ENCODE data around the gene ZNF414. TPM values are rescaled to one million over a fixed set of nuclear protein-coding genes. Genes with fewer than 3 reads are reported as not detected.

ZNF414 gene
- total RNA-seq, 2 experiments from 2014 or later: 19.7 to 24.6 TPM

- DNase-seq: no peak
- no peak overlapping the region for H3K4me3 Mint-ChIP-seq
- no peaks in the 10 kb centered on the region for H3K36me3 Mint-ChIP-seq
- intact Hi-C loops (cut with micrococcal nuclease): no loop called here
- ChIA-PET CTCF (interaction anchor here (0.7 to 4.3 kb wide), 2 partner anchors 150 to 1264 kb away, joined by 3 to 24 read pairs; no protein-coding TSS in a partner anchor), POLR2A (no interaction called here)
- no peak overlapping the region for H3K27ac Mint-ChIP-seq
- peaks cover 12% of the 10 kb centered on the region for H3K4me1 Mint-ChIP-seq (ENCODE audit: low read depth)
- no peaks in the 10 kb centered on the region for H3K27me3 Mint-ChIP-seq
- no peaks in the 10 kb centered on the region for H3K9me3 Mint-ChIP-seq
Measured at GRCh38 chr19:8503510-8503909, 10.5 kb downstream of the ZNF414 start.

GRCh38 chr19:8501981-8502380 lies 12.0 kb downstream of the ZNF414 start:
- POLR2A ChIA-PET: no interaction called here
- H3K4me3 Mint-ChIP-seq: no peak overlapping the region
- no peak overlapping the region for H3K27ac Mint-ChIP-seq
- CTCF ChIA-PET: no interaction called here
- no peaks in the 10 kb centered on the region for H3K27me3 Mint-ChIP-seq
- intact Hi-C loops (cut with micrococcal nuclease): no loop called here
- H3K4me1 Mint-ChIP-seq (ENCODE audit: low read depth): peaks cover 12% of the 10 kb centered on the region
- no peak for DNase-seq
- H3K36me3 Mint-ChIP-seq: no peaks in the 10 kb centered on the region
- no peaks in the 10 kb centered on the region for H3K9me3 Mint-ChIP-seq

- Mint-ChIP-seq H3K36me3 (no peaks in the 10 kb centered on the region), H3K27ac (no peak overlapping the region), H3K27me3 (no peaks in the 10 kb centered on the region), H3K4me1 (ENCODE audit: low read depth) (peaks cover 11% of the 10 kb centered on the region), H3K9me3 (no peaks in the 10 kb centered on the region), H3K4me3 (no peak overlapping the region)
- intact Hi-C loops (cut with micrococcal nuclease): no loop called here
- ChIA-PET CTCF (no interaction called here), POLR2A (no interaction called here)
- no peak for DNase-seq
Measured at GRCh38 chr19:8501516-8501915, 12.5 kb downstream of the ZNF414 start.

- Mint-ChIP-seq H3K27ac (no peak overlapping the region), H3K4me3 (no peak overlapping the region), H3K9me3 (no peaks in the 10 kb centered on the region), H3K36me3 (no peaks in the 10 kb centered on the region), H3K4me1 (ENCODE audit: low read depth) (peaks cover 7% of the 10 kb centered on the region), H3K27me3 (no peaks in the 10 kb centered on the region)
- ChIA-PET POLR2A (no interaction called here), CTCF (no interaction called here)
- intact Hi-C loops (cut with micrococcal nuclease): no loop called here
- no peak for DNase-seq
Measured at GRCh38 chr19:8500158-8500557, 13.8 kb downstream of the ZNF414 start.

GRCh38 chr19:8499048-8499833 lies 14.7 kb downstream of the ZNF414 start:
- H3K4me1 Mint-ChIP-seq (ENCODE audit: low read depth): peaks cover 9% of the 10 kb centered on the region

GRCh38 chr19:8498295-8498694 lies 15.7 kb downstream of the ZNF414 start:
- Mint-ChIP-seq H3K27me3 (no peaks in the 10 kb centered on the region), H3K4me1 (ENCODE audit: low read depth) (peaks cover 13% of the 10 kb centered on the region), H3K27ac (no peak overlapping the region), H3K36me3 (no peaks in the 10 kb centered on the region), H3K4me3 (no peak overlapping the region), H3K9me3 (no peaks in the 10 kb centered on the region)
- DNase-seq: no peak
- ChIA-PET CTCF (no interaction called here), POLR2A (no interaction called here)
- intact Hi-C loops (cut with micrococcal nuclease): no loop called here

More at GRCh38 chr19:8499048-8499833, 14.7 kb downstream of the ZNF414 start:
- Mint-ChIP-seq H3K4me3 (no peak overlapping the region), H3K36me3 (no peaks in the 10 kb centered on the region), H3K27ac (no peak overlapping the region), H3K9me3 (no peaks in the 10 kb centered on the region), H3K27me3 (no peaks in the 10 kb centered on the region)
- CTCF ChIA-PET: no interaction called here
- POLR2A ChIA-PET: no interaction called here
- no peak for DNase-seq
- intact Hi-C loops (cut with micrococcal nuclease): no loop called here

GRCh38 chr19:8494158-8494557 lies 19.8 kb downstream of the ZNF414 start:
- intact Hi-C loops (cut with micrococcal nuclease): no loop called here
- H3K27ac Mint-ChIP-seq: no peak overlapping the region
- POLR2A ChIA-PET: no interaction called here
- H3K4me1 Mint-ChIP-seq (ENCODE audit: low read depth): peaks cover 8% of the 10 kb centered on the region
- no peaks in the 10 kb centered on the region for H3K27me3 Mint-ChIP-seq
- H3K4me3 Mint-ChIP-seq: no peak overlapping the region
- CTCF ChIA-PET: interaction anchor here (0.6 to 3.2 kb wide), 4 partner anchors 12 to 114 kb away, joined by 3 to 16 read pairs (median 4); partner anchors contain the start of gene ZNF414
- DNase-seq: peak; percentile 33
- H3K36me3 Mint-ChIP-seq: peaks cover 2% of the 10 kb centered on the region
- H3K9me3 Mint-ChIP-seq: no peaks in the 10 kb centered on the region

- no peak for DNase-seq
- ChIA-PET POLR2A (interaction anchor here (0.7 kb wide), 1 partner anchor 29 kb away, joined by 3 read pairs; no protein-coding TSS in a partner anchor), CTCF (no interaction called here)
- H3K4me1 Mint-ChIP-seq (ENCODE audit: low read depth): peaks cover 25% of the 10 kb centered on the region
- H3K27me3 Mint-ChIP-seq: no peaks in the 10 kb centered on the region
- intact Hi-C loops (cut with micrococcal nuclease): no loop called here
- no peak overlapping the region for H3K4me3 Mint-ChIP-seq
- H3K27ac Mint-ChIP-seq: no peak overlapping the region
- no peaks in the 10 kb centered on the region for H3K9me3 Mint-ChIP-seq
- peaks cover 19% of the 10 kb centered on the region for H3K36me3 Mint-ChIP-seq
Measured at GRCh38 chr19:8491574-8491973, 22.4 kb downstream of the ZNF414 start.

- no peak overlapping the region for H3K27ac Mint-ChIP-seq
Measured at GRCh38 chr19:8490873-8491272, 23.1 kb downstream of the ZNF414 start.

GRCh38 chr19:8490395-8490760 lies 23.6 kb downstream of the ZNF414 start:
- H3K27ac Mint-ChIP-seq: no peak overlapping the region
- H3K9me3 Mint-ChIP-seq: no peaks in the 10 kb centered on the region
- peaks cover 32% of the 10 kb centered on the region for H3K4me1 Mint-ChIP-seq (ENCODE audit: low read depth)
- H3K4me3 Mint-ChIP-seq: no peak overlapping the region
- peaks cover 27% of the 10 kb centered on the region for H3K36me3 Mint-ChIP-seq
- intact Hi-C loops (cut with micrococcal nuclease): no loop called here
- CTCF ChIA-PET: no interaction called here
- POLR2A ChIA-PET: no interaction called here
- no peaks in the 10 kb centered on the region for H3K27me3 Mint-ChIP-seq
- no peak for DNase-seq

More at GRCh38 chr19:8490873-8491272, 23.1 kb downstream of the ZNF414 start:
- Mint-ChIP-seq H3K4me3 (no peak overlapping the region), H3K4me1 (ENCODE audit: low read depth) (peaks cover 31% of the 10 kb centered on the region), H3K27me3 (no peaks in the 10 kb centered on the region), H3K9me3 (no peaks in the 10 kb centered on the region), H3K36me3 (peaks cover 25% of the 10 kb centered on the region)
- CTCF ChIA-PET: interaction anchor here (0.5 kb wide), 1 partner anchor 12 kb away, joined by 3 read pairs; no protein-coding TSS in a partner anchor
- intact Hi-C loops (cut with micrococcal nuclease): no loop called here
- no peak for DNase-seq
- POLR2A ChIA-PET: no interaction called here

- Mint-ChIP-seq H3K4me1 (ENCODE audit: low read depth) (peaks cover 30% of the 10 kb centered on the region), H3K27ac (no peak overlapping the region), H3K9me3 (no peaks in the 10 kb centered on the region), H3K4me3 (no peak overlapping the region), H3K27me3 (no peaks in the 10 kb centered on the region), H3K36me3 (peaks cover 33% of the 10 kb centered on the region)
- intact Hi-C loops (cut with micrococcal nuclease): no loop called here
- ChIA-PET POLR2A (no interaction called here), CTCF (no interaction called here)
- no peak for DNase-seq
Measured at GRCh38 chr19:8489561-8490394, 24.2 kb downstream of the ZNF414 start.

- H3K27me3 Mint-ChIP-seq: no peaks in the 10 kb centered on the region
- ChIA-PET CTCF (interaction anchor here (2.0 to 3.5 kb wide), 2 partner anchors 17 to 91 kb away, joined by 17 to 33 read pairs; partner anchors contain the start of gene MYO1F), POLR2A (interaction anchor here (1.8 kb wide), 1 partner anchor 89 kb away, joined by 5 read pairs; the partner anchor contains the start of gene MYO1F)
- intact Hi-C loops (cut with micrococcal nuclease): no loop called here
- no peak overlapping the region for H3K4me3 Mint-ChIP-seq
- no peaks in the 10 kb centered on the region for H3K9me3 Mint-ChIP-seq
- H3K27ac Mint-ChIP-seq: peak overlapping the region; percentile 94
- H3K36me3 Mint-ChIP-seq: peaks cover 35% of the 10 kb centered on the region
- peaks cover 24% of the 10 kb centered on the region for H3K4me1 Mint-ChIP-seq (ENCODE audit: low read depth)
- no peak for DNase-seq
Measured at GRCh38 chr19:8488365-8488764, 25.6 kb downstream of the ZNF414 start.

Data from activated CD4-positive, alpha-beta memory T cell treated with anti-CD3 and anti-CD28 coated beads for 36 hours (primary cell).